ENCODE measurements around the gene SIT1.
"Not testable (repeated sequence)": the region's sequence is repeated elsewhere in the genome, so short reads cannot be mapped to it uniquely, and the experiment has no call there.

The SIT1 gene

GRCh38 chr9:35637427-35637955 lies 13.2 kb downstream of the SIT1 start:
- not testable (repeated sequence) for DNase-seq (ENCODE audit: low read depth in 3 of 3)

- not testable (repeated sequence) for DNase-seq (ENCODE audit: low read depth in 3 of 3)
Measured at GRCh38 chr9:35636877-35637246, 13.9 kb downstream of the SIT1 start.

DNA sequence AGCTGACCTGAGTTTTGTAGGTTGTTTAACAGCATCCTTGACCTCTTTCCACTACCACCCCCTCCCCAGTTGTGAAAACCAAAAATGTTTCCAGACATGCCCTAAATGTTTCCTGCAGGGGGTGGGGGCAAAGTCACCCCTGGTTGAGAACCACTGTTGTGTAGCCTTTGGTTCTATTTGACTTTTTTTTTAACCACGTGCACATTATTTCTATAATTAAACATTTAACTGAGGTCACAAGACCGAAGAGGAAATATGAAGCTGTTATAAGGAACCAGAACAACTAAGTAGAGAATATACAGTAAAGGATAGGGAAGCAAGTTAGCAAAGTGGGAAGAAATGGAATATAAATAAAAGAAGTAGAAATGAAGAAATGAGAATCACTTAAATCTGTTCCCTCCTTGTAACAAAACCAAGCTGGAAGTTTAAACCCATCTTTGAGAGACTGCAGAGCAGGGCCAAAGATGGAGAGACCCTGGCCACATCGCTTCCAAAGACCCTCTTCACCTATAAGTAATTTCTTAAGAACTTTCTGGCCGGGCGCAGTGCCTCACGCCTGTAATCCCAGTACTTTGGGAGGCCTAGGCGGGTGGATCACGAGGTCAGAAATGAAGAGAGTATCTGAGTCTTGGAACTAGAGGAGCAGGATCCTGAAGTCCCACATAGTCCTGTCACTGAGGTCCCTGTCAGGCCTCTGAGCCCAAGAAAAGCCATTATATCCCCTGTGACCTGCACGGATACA lies 14.4 kb downstream of the SIT1 start:
- DNase-seq (ENCODE audit: low read depth in 3 of 3) = no peak

GRCh38 chr9:35635730-35636129 lies 15.0 kb downstream of the SIT1 start:
- no peak for DNase-seq (ENCODE audit: low read depth in 3 of 3)

DNA sequence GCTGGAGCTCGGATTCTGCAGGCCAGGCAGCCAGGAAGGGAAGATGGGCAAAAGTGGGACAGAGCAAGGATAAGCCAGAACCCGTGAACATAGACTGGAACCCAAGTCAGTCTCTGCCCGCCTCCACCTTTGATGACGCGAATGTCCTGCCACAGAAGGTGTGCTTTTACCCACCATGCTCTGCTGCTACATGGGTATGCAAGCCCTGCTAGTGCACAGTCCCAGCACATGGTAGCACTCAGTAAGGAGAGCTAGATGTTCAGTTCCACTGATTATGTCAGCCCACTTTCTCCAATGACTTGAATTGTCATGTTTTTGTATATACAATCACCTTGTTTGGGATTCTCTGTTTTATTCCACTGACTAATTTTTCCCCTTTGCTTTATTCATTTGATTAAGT lies 21.1 kb downstream of the SIT1 start:
- no peak for DNase-seq (ENCODE audit: low read depth in 3 of 3)

DNA sequence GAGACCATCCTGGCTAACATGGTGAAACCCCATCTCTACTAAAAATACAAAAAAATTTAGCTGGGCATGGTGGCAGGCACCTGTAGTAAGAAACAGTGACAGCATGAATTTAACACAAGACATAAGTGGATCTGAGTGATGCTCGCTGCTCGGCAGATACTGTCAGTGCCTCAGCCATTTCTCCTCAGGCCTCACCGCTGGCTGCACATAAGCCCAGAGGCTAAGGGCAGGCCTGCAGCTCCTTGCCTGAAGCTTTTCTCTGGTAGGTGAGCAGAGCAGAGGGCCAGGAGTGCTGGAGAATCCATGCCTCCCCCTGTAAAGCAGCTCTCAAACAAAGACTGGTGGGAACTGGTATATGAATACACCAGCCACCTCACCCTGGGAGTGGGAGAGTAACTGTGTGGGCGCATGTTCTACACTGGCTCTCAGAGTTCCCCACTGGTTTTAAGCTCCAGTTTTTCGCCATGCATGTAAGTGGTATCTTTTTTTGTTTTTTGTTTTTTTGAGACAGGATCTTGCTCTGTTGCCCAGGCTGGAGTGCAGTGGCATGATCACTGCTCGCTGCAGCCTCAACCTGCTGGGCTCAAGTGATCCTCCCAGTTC lies 22.2 kb downstream of the SIT1 start:
- no peak for DNase-seq (ENCODE audit: low read depth in 3 of 3)

- no peak for DNase-seq (ENCODE audit: low read depth in 3 of 3)
Measured at GRCh38 chr9:35627575-35627974, 23.2 kb downstream of the SIT1 start.

- peak in 1 of 3 donors; percentile 31 for DNase-seq (ENCODE audit: low read depth in 3 of 3)
Measured at GRCh38 chr9:35619800-35620158, 31.0 kb downstream of the SIT1 start.

DNA sequence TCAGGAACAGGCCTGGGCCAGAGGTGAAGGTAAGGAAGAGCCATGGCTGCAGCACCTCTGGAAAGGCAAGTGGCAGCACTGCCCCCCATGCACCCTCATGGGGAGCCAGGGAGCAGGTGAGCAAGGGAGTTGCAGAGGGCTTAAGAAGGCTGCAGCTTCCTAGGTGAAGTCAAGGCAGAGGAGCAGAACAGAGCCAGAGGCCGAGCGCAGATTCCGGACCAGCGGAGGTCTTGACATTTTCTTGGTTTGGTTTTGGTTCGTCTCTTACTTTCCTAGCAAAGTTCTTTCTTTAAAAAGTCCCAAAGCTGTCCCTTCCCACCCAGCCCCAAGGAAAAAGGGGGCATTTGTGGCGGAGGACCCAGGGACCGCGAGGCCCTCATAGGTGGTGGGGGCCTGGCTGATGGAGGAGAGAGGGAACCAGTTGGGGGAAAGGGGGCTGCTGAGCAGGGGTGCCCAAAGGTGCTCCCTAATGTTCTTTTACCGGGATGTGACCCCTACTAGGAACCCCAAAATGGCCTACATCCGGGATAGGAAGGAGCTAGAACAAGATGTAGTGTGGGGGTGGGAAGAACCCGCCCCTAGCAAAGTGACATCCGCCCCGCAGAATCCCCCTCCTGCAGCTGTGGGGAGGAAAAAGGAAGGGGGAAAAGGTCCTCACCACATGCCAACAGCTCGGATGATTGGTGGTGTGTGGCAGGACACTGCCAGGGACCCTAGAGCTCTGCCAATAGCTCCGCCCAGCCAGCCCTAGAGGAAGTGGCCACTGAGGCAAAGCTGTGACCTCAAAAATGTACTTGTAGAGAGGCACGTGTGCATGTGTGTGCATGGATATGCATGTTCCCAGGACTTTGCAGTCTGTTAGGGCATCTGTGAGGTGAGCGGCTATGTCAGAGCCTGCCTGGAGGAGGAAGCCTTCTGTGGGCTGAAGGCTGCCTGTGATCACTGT lies 31.6 kb downstream of the SIT1 start:
- DNase-seq (ENCODE audit: low read depth in 3 of 3) = peak in 2 of 3 donors; percentile 28 to 32

GRCh38 chr9:35618325-35618727 lies 32.4 kb downstream of the SIT1 start, which contains the start of gene CD72:
TSS of gene CD72 (minus strand) at chr9:35618413. CDS start at chr9:35618303, 110 bp downstream.
- no peak for DNase-seq (ENCODE audit: low read depth in 3 of 3)

DNA sequence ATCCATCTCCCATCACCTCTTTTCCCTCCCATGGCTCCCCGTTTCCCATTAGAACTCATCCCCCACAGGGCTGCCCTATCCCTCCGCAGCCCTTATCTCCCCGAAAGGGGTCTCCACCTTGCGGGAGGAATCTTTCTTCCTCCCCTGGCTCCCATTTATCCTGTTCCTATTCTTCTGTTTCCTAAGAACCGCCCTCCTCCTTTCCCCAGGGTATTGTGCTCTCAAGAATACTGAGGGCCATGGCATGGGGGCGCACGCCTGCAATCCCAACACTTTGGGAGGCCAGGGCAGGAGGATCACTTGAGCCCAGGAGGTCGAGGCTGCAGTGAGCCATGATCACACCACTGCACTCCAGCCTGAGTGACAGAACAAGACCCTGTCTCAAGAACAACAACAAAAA lies 33.2 kb downstream of the SIT1 start:
- no peak for DNase-seq (ENCODE audit: low read depth in 3 of 3)

GRCh38 chr9:35616681-35617459 lies 33.9 kb downstream of the SIT1 start:
- DNase-seq (ENCODE audit: low read depth in 3 of 3) = peak in 2 of 3 donors; percentile 24 to 59

- DNase-seq (ENCODE audit: low read depth in 3 of 3) = no peak
Measured at GRCh38 chr9:35615981-35616680, 34.6 kb downstream of the SIT1 start.

- no peak for DNase-seq (ENCODE audit: low read depth in 3 of 3)
Measured at GRCh38 chr9:35612843-35613242, 37.9 kb downstream of the SIT1 start.

- not testable (repeated sequence) for DNase-seq (ENCODE audit: low read depth in 3 of 3)
Measured at GRCh38 chr9:35612066-35612465, 38.7 kb downstream of the SIT1 start.

DNA sequence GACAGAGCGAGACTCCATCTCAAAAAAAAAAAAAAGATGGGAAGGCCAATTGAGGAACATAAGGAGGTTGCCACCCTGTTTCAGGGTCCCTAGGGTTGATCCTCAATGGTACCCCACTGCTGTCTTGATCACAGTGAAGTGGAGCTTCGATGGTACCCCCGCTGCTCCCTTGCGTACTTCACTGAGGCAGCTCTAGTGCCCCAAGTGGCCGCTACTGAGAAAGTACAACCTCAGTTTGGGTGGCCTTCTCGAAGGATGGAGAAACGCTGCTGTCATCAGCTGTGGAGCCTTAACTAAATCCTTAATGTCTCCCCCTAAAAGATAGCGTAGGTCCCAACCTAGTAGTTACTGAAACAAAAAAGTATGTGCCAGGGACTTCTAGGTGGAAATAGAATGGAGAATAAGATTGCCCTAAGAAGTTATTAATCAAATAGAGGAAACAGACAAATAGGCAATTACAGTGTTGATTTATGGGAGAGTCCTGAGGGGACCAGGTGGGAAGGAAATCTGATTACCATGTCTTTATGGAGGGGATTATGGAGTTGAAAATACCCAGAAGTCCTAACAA lies 39.4 kb downstream of the SIT1 start:
- DNase-seq (ENCODE audit: low read depth in 3 of 3) = peak in 2 of 3 donors; percentile 35 to 45

- DNase-seq (ENCODE audit: low read depth in 3 of 3) = no peak
Measured at GRCh38 chr9:35609820-35610163, 40.9 kb downstream of the SIT1 start.

GRCh38 chr9:35609001-35609819 lies 41.5 kb downstream of the SIT1 start:
- DNase-seq (ENCODE audit: low read depth in 3 of 3) = no peak

- no peak for DNase-seq (ENCODE audit: low read depth in 3 of 3)
Measured at GRCh38 chr9:35608221-35608620, 42.5 kb downstream of the SIT1 start.

GRCh38 chr9:35606726-35607125 lies 44.0 kb downstream of the SIT1 start:
- no peak for DNase-seq (ENCODE audit: low read depth in 3 of 3)
